Stomach (tissue), 4 donors: ENCODE data around the gene UQCRC1.

ENCODE experiments used
- POLR2AphosphoS5 ChIP-seq, 3 donors: sonication (generic); formaldehyde crosslinking; IDR thresholded peaks; one replicate each; pipeline ENCODE4 v1.6.1; 2016; ENCODE audit warnings: antibody characterized with exemption in 3 of 3
- TF ChIP-seq, protein P1 (sequence below), 7 experiments: fragments of 450-650 bp in 4 of 7; fragments of 200-600 bp in 3 of 7; sonication (generic) in 3 of 7; IDR thresholded peaks; one replicate each; pipeline ENCODE4 v1.5.1; 2016 to 2019; ENCODE audit warnings: antibody characterized with exemption in 7 of 7, control low read depth in 2 of 7, mild to moderate bottlenecking in 1 of 7

- TF ChIP-seq, protein P1, sequence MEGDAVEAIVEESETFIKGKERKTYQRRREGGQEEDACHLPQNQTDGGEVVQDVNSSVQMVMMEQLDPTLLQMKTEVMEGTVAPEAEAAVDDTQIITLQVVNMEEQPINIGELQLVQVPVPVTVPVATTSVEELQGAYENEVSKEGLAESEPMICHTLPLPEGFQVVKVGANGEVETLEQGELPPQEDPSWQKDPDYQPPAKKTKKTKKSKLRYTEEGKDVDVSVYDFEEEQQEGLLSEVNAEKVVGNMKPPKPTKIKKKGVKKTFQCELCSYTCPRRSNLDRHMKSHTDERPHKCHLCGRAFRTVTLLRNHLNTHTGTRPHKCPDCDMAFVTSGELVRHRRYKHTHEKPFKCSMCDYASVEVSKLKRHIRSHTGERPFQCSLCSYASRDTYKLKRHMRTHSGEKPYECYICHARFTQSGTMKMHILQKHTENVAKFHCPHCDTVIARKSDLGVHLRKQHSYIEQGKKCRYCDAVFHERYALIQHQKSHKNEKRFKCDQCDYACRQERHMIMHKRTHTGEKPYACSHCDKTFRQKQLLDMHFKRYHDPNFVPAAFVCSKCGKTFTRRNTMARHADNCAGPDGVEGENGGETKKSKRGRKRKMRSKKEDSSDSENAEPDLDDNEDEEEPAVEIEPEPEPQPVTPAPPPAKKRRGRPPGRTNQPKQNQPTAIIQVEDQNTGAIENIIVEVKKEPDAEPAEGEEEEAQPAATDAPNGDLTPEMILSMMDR (IDR thresholded peaks at IDR 0.05): no peak
- TF ChIP-seq POLR2AphosphoS5 (IDR thresholded peaks at IDR 0.05): no peak
These were observed 21.0 kb upstream of the UQCRC1 start for GRCh38 chr3:48630407-48630806.
